OCI-LY3 (cell line): ENCODE results near the gene CRPPA.

ENCODE experiments used
- H2AFZ ChIP-seq: fragments of 200-600, 300-600 bp; shearing (Covaris generic); 2 replicates; pipeline ENCODE4 v1.6.0; 2014; ENCODE audit warnings: antibody characterized with exemption, low read depth, low read length
- H3K27ac ChIP-seq: fragments of 200-600, 300-600 bp; sonication (generic); 2 replicates; pipeline ENCODE4 v1.5.1; 2014; ENCODE audit warnings: mild to moderate bottlenecking, low read length, moderate library complexity, mixed read lengths
- H3K27me3 ChIP-seq: fragments of 200-600, 300-600 bp; sonication (generic); 2 replicates; pipeline ENCODE4 v1.6.1; 2014; ENCODE audit warnings: low read depth, low read length, mixed read lengths
- H3K36me3 ChIP-seq: fragments of 200-600, 300-600 bp; sonication (generic); replicated peaks from 2 replicates; pipeline ENCODE3; 2014; ENCODE audit warnings: low read depth, low read length, mixed read lengths
- H3K4me1 ChIP-seq: fragments of 300-600, 200-600 bp; sonication (generic); 2 replicates; pipeline ENCODE4 v1.6.1; 2014; ENCODE audit warnings: low read length, mixed read lengths
- H3K4me2 ChIP-seq: fragments of 200-600, 300-600 bp; sonication (generic); 2 replicates; pipeline ENCODE4 v1.6.1; 2014; ENCODE audit warnings: low read length, mixed read lengths
- H3K4me3 ChIP-seq: fragments of 300-600, 200-600 bp; sonication (generic); 2 replicates; pipeline ENCODE4 v1.5.1; 2014; ENCODE audit warnings: antibody characterized with exemption, mild to moderate bottlenecking, low read length, moderate library complexity
- H3K79me2 ChIP-seq: fragments of 300-600, 200-600 bp; shearing (Covaris generic); 2 replicates; pipeline ENCODE4 v1.6.1; 2014; ENCODE audit warnings: mild to moderate bottlenecking, low read length, mixed read lengths
- H3K9ac ChIP-seq: fragments of 300-600, 200-600 bp; shearing (Covaris generic); 2 replicates; pipeline ENCODE4 v1.6.0; 2014; ENCODE audit warnings: mild to moderate bottlenecking, low read length, moderate library complexity
- H3K9me3 ChIP-seq: fragments of 200-600, 300-600 bp; shearing (Covaris generic); 2 replicates; pipeline ENCODE4 v1.6.1; 2014; ENCODE audit warnings: low read length, mixed read lengths; ENCODE audit not compliant: insufficient read depth
- H4K20me1 ChIP-seq: fragments of 200-600, 300-600 bp; sonication (generic); 2 replicates; pipeline ENCODE4 v1.6.1; 2016; ENCODE audit warnings: low read length, mixed read lengths; ENCODE audit not compliant: insufficient read depth
- CTCF ChIP-seq: fragments of 200-600, 300-600 bp; sonication (generic); IDR thresholded peaks from 2 replicates; pipeline ENCODE4 v1.5.1; 2014; ENCODE audit warnings: antibody characterized with exemption, low read length, low read depth
- EZH2phosphoT487 ChIP-seq: fragments of 200-600 bp; shearing (Covaris generic); IDR thresholded peaks from 2 replicates; pipeline ENCODE4 v1.6.1; 2018; ENCODE audit warnings: antibody characterized with exemption, mixed run types, low read depth

The CRPPA gene

GRCh38 chr7:16438988-16439387 is 17.6 kb upstream of the CRPPA start:
- Histone ChIP-seq H4K20me1 (no peaks in the 10 kb centered on the region), H3K9ac (no peak overlapping the region), H3K27me3 (no peaks in the 10 kb centered on the region), H3K4me2 (no peak overlapping the region), H3K36me3 (no peaks in the 10 kb centered on the region), H3K9me3 (no peaks in the 10 kb centered on the region), H3K4me1 (no peaks in the 10 kb centered on the region), H3K79me2 (no peaks in the 10 kb centered on the region), H3K27ac (no peak overlapping the region), H2AFZ (no peak overlapping the region), H3K4me3 (no peak overlapping the region)
- no peak for TF ChIP-seq CTCF
- no peak for TF ChIP-seq EZH2phosphoT487

- H4K20me1 ChIP-seq, result no peaks in the 10 kb centered on the region
- H3K36me3 ChIP-seq, result no peaks in the 10 kb centered on the region
- no peak for TF ChIP-seq CTCF
- no peak for TF ChIP-seq EZH2phosphoT487
- H3K79me2 ChIP-seq, result no peaks in the 10 kb centered on the region
- no peak overlapping the region for H3K4me3 ChIP-seq
- H3K27ac ChIP-seq, result no peak overlapping the region
- H3K4me2 ChIP-seq, result no peak overlapping the region
- H3K9ac ChIP-seq, result no peak overlapping the region
- no peaks in the 10 kb centered on the region for H3K27me3 ChIP-seq
- no peak overlapping the region for H2AFZ ChIP-seq
- H3K9me3 ChIP-seq, result no peaks in the 10 kb centered on the region
- H3K4me1 ChIP-seq, result no peaks in the 10 kb centered on the region
Observed at GRCh38 chr7:16436306-16436705, 15.0 kb upstream of the CRPPA start.

- no peak overlapping the region for H2AFZ ChIP-seq
Observed at GRCh38 chr7:16433568-16434122, 12.3 kb upstream of the CRPPA start.

GRCh38 chr7:16432425-16432731 is 11.0 kb upstream of the CRPPA start:
- no peaks in the 10 kb centered on the region for H3K4me1 ChIP-seq
- H3K4me2 ChIP-seq, result no peak overlapping the region
- H3K9ac ChIP-seq, result no peak overlapping the region
- H3K79me2 ChIP-seq, result no peaks in the 10 kb centered on the region
- H4K20me1 ChIP-seq, result no peaks in the 10 kb centered on the region
- H2AFZ ChIP-seq, result no peak overlapping the region
- H3K27me3 ChIP-seq, result no peaks in the 10 kb centered on the region
- H3K4me3 ChIP-seq, result no peak overlapping the region
- H3K36me3 ChIP-seq, result no peaks in the 10 kb centered on the region
- TF ChIP-seq CTCF (no peak), EZH2phosphoT487 (no peak)
- no peaks in the 10 kb centered on the region for H3K9me3 ChIP-seq
- H3K27ac ChIP-seq, result no peak overlapping the region

More at GRCh38 chr7:16433568-16434122, 12.3 kb upstream of the CRPPA start:
- Histone ChIP-seq H3K4me1 (no peaks in the 10 kb centered on the region), H3K9ac (no peak overlapping the region), H3K79me2 (no peaks in the 10 kb centered on the region), H4K20me1 (no peaks in the 10 kb centered on the region), H3K27ac (no peak overlapping the region), H3K4me3 (no peak overlapping the region), H3K27me3 (no peaks in the 10 kb centered on the region), H3K4me2 (no peak overlapping the region), H3K9me3 (no peaks in the 10 kb centered on the region), H3K36me3 (no peaks in the 10 kb centered on the region)
- TF ChIP-seq EZH2phosphoT487, result no peak
- TF ChIP-seq CTCF, result no peak
